MM.1S (cell line): ENCODE results near the gene POLR3C.
"Not testable (repeated sequence)": the region's sequence is repeated elsewhere in the genome, so short reads cannot be mapped to it uniquely, and the experiment has no call there.

Experiments
- DNase-seq: peaks from one replicate; pipeline ENCODE4 v3.0.0-alpha.2; 2015
- H2AFZ ChIP-seq: fragments of 300-600 bp; sonication (generic); 2 replicates; pipeline ENCODE4 v1.6.0; 2016; ENCODE audit warnings: antibody characterized with exemption, low read length
- H3F3A ChIP-seq: fragments of 300-600 bp; sonication (generic); 2 replicates; pipeline ENCODE4 v1.6.1; 2016; ENCODE audit warnings: mild to moderate bottlenecking, antibody characterized with exemption, low read length, moderate library complexity, mixed read lengths; ENCODE audit not compliant: insufficient read depth
- H3K27ac ChIP-seq: fragments of 300-600 bp; sonication (generic); 2 replicates; pipeline ENCODE4 v1.5.1; 2016; ENCODE audit warnings: mild to moderate bottlenecking, low read length
- H3K27me3 ChIP-seq: fragments of 300-600 bp; sonication (generic); replicated peaks from 2 replicates; pipeline ENCODE4 v1.6.0; 2016; ENCODE audit warnings: low read length; ENCODE audit not compliant: insufficient read depth
- H3K36me3 ChIP-seq: fragments of 300-600 bp; sonication (generic); replicated peaks from 2 replicates; pipeline ENCODE4 v1.6.1; 2016; ENCODE audit warnings: mild to moderate bottlenecking, low read length, mixed read lengths; ENCODE audit not compliant: insufficient read depth
- H3K4me1 ChIP-seq: fragments of 300-600 bp; sonication (generic); 2 replicates; pipeline ENCODE4 v1.6.1; 2016; ENCODE audit warnings: low read length, mixed read lengths
- H3K4me2 ChIP-seq: fragments of 300-600 bp; sonication (generic); 2 replicates; pipeline ENCODE4 v1.6.0; 2016; ENCODE audit warnings: low read depth, low read length
- H3K4me3 ChIP-seq: fragments of 300-600 bp; sonication (generic); 2 replicates; pipeline ENCODE4 v1.5.1; 2016; ENCODE audit warnings: low read length, mixed read lengths
- H3K79me2 ChIP-seq: fragments of 300-600 bp; sonication (generic); 2 replicates; pipeline ENCODE4 v1.6.1; 2016; ENCODE audit warnings: mixed run types, low read length, mixed read lengths
- H3K9ac ChIP-seq: fragments of 300-600 bp; sonication (generic); 2 replicates; pipeline ENCODE4 v1.6.1; 2016; ENCODE audit warnings: low read length, mixed read lengths
- H3K9me2 ChIP-seq: fragments of 300-600 bp; sonication (generic); replicated peaks from 2 replicates; pipeline ENCODE4 v1.6.1; 2016; ENCODE audit warnings: mild to moderate bottlenecking, low read length, mixed read lengths; ENCODE audit not compliant: insufficient read depth
- H3K9me3 ChIP-seq: fragments of 300-600 bp; sonication (generic); replicated peaks from 2 replicates; pipeline ENCODE4 v1.6.1; 2016; ENCODE audit warnings: mild to moderate bottlenecking, low read length, mixed read lengths; ENCODE audit not compliant: insufficient read depth
- H4K20me1 ChIP-seq: fragments of 300-600 bp; sonication (generic); 2 replicates; pipeline ENCODE4 v1.6.1; 2016; ENCODE audit warnings: mild to moderate bottlenecking, low read length, moderate library complexity, mixed read lengths; ENCODE audit not compliant: insufficient read depth
- EZH2 ChIP-seq: fragments of 300-600 bp; sonication (generic); optimal IDR thresholded peaks from 2 replicates; pipeline ENCODE3; 2017; ENCODE audit warnings: low read depth, mild to moderate bottlenecking, antibody characterized with exemption, low read length, mixed read lengths
- EZH2phosphoT487 ChIP-seq: fragments of 300-600 bp; sonication (generic); IDR thresholded peaks from 2 replicates; pipeline ENCODE4 v1.6.1; 2018; ENCODE audit warnings: antibody characterized with exemption, low read length
- TF ChIP-seq, protein P1 (sequence below): fragments of 300-600 bp; sonication (generic); IDR thresholded peaks from 2 replicates; pipeline ENCODE4 v1.5.1; 2016; ENCODE audit warnings: antibody characterized with exemption, low read length, mixed read lengths

Gene POLR3C

DNA sequence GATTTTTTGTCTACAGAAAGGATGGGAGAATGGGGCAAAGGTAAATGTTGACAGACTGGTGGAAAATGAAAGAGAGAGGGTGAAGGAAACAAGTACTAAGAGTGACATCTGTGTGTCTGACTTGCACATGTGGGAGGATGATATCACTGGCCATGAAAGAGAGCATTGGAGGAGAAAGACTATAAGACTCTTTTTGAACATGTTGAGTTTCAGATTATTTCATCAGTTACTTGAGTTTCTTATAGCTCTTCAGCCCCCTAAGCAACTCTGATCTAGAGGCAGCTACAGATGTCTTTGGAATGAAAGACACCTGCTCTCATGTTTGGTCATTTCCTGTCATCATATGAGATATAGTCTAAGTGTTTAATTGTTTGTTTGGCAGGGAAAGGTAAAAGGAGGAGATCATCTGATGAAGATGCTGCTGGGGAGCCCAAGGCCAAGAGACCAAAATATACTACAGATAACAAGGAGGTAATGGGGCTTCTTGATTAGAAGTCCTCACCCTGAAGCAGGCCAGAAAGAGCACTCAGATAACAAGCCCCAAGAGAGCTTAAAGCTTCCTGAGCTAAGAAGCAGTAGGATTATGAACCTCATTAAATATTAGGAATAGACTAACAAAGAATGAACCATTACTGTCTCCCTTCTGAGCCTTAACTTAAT lies 4.5 kb downstream of the POLR3C start:
- H3K36me3 ChIP-seq, result peaks cover 31% of the 10 kb centered on the region
- H3F3A ChIP-seq, result peaks cover 17% of the 10 kb centered on the region
- H3K27ac ChIP-seq, result peak overlapping the region; percentile 68
- H3K4me1 ChIP-seq, result peaks cover 33% of the 10 kb centered on the region
- no peaks in the 10 kb centered on the region for H4K20me1 ChIP-seq
- no peaks in the 10 kb centered on the region for H3K9me3 ChIP-seq
- H3K4me3 ChIP-seq, result no peak overlapping the region
- no peak for DNase-seq
- H3K9me2 ChIP-seq, result no peaks in the 10 kb centered on the region
- peak overlapping the region; percentile 5; the same call in 1 of the 2 replicates for H3K4me2 ChIP-seq
- TF ChIP-seq EZH2 (no peak), EZH2phosphoT487 (no peak)
- TF ChIP-seq, protein P1, sequence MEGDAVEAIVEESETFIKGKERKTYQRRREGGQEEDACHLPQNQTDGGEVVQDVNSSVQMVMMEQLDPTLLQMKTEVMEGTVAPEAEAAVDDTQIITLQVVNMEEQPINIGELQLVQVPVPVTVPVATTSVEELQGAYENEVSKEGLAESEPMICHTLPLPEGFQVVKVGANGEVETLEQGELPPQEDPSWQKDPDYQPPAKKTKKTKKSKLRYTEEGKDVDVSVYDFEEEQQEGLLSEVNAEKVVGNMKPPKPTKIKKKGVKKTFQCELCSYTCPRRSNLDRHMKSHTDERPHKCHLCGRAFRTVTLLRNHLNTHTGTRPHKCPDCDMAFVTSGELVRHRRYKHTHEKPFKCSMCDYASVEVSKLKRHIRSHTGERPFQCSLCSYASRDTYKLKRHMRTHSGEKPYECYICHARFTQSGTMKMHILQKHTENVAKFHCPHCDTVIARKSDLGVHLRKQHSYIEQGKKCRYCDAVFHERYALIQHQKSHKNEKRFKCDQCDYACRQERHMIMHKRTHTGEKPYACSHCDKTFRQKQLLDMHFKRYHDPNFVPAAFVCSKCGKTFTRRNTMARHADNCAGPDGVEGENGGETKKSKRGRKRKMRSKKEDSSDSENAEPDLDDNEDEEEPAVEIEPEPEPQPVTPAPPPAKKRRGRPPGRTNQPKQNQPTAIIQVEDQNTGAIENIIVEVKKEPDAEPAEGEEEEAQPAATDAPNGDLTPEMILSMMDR, result no peak
- H3K79me2 ChIP-seq, result peaks cover 38% of the 10 kb centered on the region
- no peaks in the 10 kb centered on the region for H3K27me3 ChIP-seq
- no peak overlapping the region for H2AFZ ChIP-seq
- peak overlapping the region; percentile 6; the same call in 1 of the 2 replicates for H3K9ac ChIP-seq

DNA sequence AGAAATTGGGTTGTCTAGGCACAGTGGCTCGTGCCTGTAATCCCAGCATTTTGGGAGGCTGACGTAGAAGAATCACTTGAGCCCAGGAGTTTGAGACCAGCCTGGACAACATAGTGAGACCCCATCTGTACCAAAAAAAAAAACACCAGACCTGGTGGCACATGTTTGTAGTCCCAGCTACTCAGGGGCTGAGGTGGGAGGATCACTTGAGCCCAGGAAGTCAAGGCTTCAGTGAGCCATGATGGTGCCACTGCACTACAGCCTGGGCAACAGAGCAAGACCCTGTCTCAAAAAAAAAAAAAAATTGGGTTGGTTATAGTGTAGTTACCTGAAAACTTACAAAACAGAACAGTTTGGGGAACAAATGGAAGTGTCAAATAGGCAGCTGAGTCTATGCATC lies 6.8 kb downstream of the POLR3C start:
- H3K4me3 ChIP-seq, H4K20me1 ChIP-seq, H3K9me2 ChIP-seq, H3K9me3 ChIP-seq, H2AFZ ChIP-seq, H3K4me2 ChIP-seq, H3K27me3 ChIP-seq, DNase-seq, H3K9ac ChIP-seq, H3K27ac ChIP-seq: not testable (repeated sequence)
- Histone ChIP-seq H3K4me1 (peaks cover 26% of the 10 kb centered on the region), H3K79me2 (peaks cover 19% of the 10 kb centered on the region), H3K36me3 (peaks cover 33% of the 10 kb centered on the region), H3F3A (peaks cover 13% of the 10 kb centered on the region)

DNA sequence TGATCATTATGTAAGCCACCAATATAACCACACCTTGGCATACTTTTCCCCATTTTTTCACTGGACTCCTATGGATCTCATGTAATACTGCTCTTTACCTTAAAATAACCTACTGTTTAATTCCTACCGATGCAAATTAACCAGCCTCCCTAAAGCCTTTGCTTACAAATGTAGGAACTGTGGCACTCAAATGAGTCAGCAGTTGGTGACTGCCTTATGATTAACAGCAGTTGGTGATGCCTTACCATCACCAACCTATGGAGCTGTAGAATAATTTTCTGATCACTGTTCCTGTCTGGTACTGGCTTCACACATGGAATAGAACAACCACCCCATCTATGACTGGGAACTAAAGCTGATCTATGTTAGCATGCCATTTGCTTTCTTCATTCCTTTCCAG lies 13.7 kb downstream of the POLR3C start:
- Histone ChIP-seq H3K79me2 (no peaks in the 10 kb centered on the region), H2AFZ (no peak overlapping the region), H3K4me3 (no peak overlapping the region), H3K4me1 (no peaks in the 10 kb centered on the region), H3K36me3 (peaks cover 26% of the 10 kb centered on the region; the same call in 1 of the 2 replicates), H3K27me3 (no peaks in the 10 kb centered on the region), H3K27ac (no peak overlapping the region), H3F3A (no peaks in the 10 kb centered on the region), H3K4me2 (no peak overlapping the region), H3K9ac (no peak overlapping the region), H3K9me2 (no peaks in the 10 kb centered on the region), H3K9me3 (no peaks in the 10 kb centered on the region), H4K20me1 (no peaks in the 10 kb centered on the region)
- DNase-seq, result no peak
- no peak for TF ChIP-seq EZH2
- TF ChIP-seq, protein P1, result no peak

DNA sequence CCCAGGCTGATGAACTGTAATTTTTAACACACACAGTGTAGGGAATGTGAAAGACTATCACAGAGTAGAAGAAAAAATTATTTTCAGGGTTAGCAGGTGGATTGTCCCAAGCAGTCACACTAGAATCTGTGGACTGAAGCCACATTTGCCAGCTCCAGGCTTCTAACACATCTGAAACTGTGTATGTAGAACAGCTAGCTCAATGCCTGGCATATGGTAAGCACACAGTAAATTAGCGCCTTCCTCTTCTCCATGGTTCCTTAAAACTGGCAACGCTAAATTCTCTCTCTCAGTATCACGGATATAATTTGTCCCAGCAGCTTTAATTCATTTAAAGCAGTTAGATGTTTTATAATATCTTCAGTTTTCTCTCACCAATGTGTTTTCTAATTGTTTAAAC lies 19.0 kb downstream of the POLR3C start:
- no peak for DNase-seq
- Histone ChIP-seq H3F3A (peaks cover 27% of the 10 kb centered on the region), H3K9ac (no peak overlapping the region), H3K4me3 (no peak overlapping the region), H3K27ac (no peak overlapping the region), H3K79me2 (no peaks in the 10 kb centered on the region), H4K20me1 (no peaks in the 10 kb centered on the region), H3K27me3 (no peaks in the 10 kb centered on the region), H3K4me1 (peaks cover 14% of the 10 kb centered on the region), H3K4me2 (no peak overlapping the region), H2AFZ (no peak overlapping the region), H3K36me3 (peaks cover 12% of the 10 kb centered on the region; the same call in 1 of the 2 replicates), H3K9me2 (no peaks in the 10 kb centered on the region), H3K9me3 (no peaks in the 10 kb centered on the region)
- TF ChIP-seq EZH2 (no peak), EZH2phosphoT487 (no peak)
- TF ChIP-seq, protein P1, result no peak
